ENCODE measurements around the gene CLEC7A.
A peak's percentile ranks its signal among the peaks of the same experiment; 100 is the strongest.

The CLEC7A gene

DNA sequence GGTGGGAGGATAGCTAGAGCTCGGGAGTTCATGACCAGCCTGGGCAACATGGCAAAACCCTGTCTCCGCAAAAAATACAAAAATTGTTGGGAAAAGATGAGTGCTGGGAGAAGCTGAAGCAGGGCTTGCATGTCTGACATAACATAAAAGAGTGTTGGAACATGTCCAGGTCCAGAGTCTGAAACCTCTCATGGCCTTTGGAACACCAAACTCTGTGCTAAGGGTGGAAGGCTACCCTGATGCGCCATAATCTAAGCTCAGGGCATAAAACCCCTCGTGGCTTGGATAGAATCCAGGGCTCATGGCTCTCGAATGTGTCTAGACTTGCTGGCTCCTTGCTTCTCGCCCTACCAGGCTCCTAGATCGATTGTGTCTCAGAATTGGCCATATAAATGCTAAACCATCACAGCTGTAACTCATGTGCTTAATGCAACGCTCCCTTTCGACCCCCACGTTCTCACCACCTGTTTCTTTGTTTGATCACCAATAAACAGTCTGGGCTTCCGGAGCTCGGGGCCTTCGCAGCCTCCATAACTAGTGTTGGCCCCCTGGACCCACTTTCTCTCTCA is 6.7 kb upstream of the CLEC7A start:
- DNase-seq = no peak

DNA sequence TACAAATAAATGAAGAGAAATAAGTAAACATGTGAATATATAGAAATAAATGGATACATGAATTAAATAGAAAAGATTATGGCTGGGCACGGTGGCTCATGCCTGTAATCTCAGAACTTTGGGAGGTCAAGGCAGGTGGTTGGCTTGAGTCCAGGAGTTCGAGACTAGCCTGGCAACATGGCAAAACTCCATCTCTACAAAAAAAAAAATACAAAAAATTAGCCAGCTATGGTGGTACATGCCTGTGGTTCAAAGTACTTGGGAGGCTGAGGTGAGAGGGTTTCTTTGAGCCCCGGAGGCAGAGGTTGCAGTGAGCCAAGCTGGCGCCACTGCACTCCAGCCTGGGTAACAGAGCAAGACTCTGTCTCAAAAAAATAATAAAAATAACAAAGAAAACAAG is 5.1 kb upstream of the CLEC7A start:
- no peak for DNase-seq

DNA sequence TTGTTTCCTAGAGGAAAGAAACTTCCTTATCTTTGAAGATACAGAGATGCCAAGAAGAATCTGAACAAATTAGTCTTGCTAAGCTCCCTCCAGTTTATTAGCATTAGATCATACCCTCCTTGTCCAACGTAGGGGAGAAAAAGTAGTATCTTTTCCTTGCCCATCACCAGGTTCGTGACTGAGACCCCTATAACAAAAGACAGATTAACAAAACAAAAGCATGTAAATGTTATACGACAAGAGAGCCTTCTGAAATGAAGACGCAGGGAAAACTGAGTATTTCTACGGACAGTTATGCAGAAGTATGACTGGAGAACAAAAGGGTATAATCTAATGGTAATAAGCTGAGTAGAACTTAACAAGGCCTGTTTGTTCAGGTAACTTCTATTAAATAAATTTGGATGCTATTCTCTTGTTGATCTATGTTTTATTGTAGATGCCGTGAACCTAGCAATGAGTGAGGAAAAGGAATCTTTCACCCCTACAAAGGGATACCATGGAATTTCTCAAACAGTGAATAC is 2.9 kb upstream of the CLEC7A start:
- DNase-seq = no peak

DNA sequence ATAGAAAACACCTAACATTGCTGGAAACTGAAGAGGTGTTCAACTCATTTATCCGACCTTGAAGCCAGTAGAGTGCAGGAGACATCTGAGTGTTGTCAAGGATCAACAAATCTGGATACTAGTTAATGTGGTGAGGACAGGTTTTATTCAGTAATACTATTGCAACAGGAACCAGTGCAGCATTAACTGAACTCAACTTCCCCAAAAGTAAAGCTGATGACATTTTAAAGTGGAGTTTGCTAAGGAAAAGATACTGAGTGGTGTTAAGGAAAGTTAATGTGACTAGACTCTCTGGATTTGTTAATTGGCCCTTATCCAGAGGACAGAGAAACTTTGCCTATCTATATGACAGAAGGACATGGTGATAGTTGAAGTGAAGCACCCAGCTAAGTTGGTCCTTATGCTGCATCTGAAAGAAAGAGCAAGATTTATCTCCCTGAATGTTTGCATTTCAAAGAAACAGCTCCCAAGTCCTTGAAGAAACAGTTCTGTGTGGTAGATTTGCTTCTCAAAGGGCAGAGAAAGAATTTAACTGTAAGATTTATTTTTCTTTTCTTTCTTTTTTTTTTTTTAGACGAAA is 1.2 kb upstream of the CLEC7A start:
- no peak for DNase-seq

DNA sequence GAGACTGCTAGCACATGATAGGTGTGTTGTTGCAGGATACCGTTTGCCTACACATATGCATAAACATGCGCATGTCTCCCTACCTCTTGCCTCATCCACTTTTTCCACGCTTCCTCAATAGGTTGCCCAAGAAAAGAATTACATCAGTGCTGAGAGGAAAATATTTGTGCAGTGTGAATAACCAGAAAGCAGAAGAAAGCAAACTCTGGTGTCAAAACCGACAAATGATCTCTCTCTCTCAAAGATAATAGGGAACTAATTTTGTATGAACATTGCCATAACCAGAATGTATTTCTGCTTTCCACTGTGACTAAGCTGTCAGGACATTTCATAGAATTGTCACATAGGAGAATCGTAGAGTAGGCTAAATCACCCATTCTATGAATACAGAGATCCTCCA is 1.3 kb downstream of the CLEC7A start:
- no peak for DNase-seq

DNA sequence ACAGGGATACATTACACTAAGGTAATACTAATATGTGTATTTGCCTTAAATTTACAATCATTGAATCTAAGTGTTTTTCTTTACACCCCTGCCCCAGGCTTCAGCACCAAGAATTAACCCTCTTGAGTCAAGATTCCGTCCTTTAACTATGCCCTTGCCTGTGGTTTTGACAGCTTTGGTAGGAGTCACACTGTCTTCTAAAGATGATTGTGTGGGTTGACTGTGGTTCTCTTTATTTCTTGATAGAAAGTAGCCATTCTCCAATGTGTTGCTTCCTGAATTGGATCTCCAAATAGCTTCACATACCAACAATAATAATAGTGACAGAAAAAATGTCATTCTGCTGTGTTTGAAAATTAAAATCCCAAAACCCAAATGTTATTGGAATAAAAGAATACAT is 3.6 kb downstream of the CLEC7A start:
- no peak for DNase-seq

DNA sequence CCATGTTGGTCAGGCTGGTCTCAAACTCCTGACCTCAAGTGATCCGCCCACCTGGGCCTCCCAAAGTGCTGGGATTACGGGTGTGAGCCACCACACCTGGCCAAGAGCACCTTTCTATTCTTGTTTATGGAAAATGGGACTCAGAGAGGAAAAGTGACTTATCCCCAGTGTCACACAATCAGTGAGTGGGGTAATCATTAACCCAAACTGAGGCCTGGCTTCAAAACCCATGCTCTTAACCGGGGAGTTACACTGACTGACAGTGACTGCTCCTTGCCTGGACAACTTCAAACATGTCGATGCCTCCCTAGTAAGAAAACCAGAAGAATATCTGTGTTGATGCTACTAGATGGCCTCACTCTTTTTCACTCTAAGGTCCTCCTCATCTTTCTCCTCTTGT is 7.3 kb downstream of the CLEC7A start:
- no peak for DNase-seq

DNA sequence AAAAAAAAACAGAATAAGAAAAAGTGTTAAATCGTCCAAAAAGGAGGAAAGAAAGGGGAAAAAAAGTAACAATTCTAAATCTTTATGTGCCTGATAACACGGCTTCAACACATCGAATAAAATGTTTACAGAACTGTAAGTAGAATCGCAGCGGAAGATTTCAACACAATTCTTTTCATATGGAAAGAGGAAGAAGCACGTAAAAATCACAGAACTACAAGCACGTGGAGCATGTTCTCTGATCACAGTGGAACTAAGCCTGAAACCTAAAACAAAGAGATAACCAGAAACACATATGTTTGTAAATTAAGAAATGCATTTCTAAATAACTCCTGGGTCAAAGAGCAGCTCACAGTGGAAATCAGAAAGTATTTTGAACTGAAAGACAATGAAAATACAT is 8.7 kb downstream of the CLEC7A start:
- no peak for DNase-seq

DNA sequence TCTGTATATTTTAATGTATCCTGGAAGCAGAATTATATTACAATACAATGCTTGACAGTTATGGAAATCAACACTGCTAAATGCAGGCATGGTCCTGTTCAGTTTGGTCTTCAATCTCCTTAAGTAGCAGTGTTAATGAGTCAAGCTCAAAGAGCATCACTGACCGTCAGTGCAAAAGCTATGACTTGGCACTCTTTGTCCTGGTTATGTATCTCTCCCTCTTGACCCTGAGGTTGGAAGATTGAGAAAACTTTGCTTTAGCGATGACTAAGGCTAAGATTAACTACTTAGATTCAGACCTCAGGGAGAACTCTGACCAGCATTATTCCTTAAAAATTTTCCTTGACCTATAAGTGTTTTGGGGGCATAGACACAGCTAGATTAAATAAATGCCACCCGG is 10.9 kb downstream of the CLEC7A start:
- DNase-seq = peak; percentile 7 to 21

DNA sequence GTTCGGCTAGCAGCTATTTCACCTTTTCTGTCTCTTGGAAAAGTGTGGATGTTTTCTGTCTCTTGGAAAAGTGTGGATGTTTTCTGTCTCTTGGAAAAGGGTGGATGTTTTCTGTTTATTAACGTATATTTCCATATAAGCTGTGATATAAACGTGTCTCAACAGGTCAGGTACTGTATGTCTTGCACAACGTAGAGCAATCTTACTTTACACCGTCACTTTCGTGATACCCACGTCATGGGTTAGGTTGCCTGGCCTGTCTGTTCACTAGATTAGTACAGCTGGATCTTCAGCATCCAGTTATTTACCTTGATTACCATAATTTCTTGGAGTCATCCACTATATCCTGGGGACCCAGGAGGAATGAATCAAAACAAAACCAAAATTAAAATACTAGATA is 14.1 kb downstream of the CLEC7A start:
- DNase-seq = no peak

DNA sequence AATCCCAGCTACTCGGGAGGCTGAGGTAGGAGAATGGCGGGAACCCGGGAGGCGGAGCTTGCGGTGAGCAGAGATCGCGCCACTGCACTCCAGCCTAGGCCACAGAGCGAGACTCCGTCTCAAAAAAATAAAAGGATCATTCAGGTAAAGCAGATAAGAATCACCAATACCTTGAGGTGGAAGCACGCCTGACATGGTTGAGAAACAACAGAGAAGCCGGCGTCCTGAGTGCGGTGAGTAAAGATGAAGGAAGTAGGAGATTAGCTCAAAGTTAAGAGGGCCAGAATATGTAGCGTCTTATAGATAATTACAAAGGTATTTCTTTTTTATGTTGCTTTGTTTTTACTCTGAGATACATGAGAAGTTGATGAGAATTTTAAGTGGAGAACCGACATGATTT is 14.7 kb downstream of the CLEC7A start:
- no peak for DNase-seq

DNA sequence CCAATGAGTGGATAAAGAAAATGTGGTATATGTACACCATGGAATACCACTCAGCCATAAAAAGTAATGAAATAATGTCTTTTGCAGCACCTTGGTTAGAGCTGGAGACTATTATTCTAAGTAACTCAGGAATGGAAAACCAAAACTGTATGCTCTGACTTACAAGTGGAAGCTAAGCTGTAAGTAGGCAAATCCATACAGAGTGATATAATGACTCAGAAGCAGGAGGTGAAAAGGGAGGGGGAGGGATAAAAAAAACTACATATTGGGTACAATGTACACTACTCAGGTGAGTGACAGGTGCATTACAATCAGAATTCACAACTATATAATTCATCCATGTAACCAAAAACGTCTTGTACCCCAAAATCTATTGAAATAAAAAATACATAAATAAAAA is 16.1 kb downstream of the CLEC7A start:
- no peak for DNase-seq

DNA sequence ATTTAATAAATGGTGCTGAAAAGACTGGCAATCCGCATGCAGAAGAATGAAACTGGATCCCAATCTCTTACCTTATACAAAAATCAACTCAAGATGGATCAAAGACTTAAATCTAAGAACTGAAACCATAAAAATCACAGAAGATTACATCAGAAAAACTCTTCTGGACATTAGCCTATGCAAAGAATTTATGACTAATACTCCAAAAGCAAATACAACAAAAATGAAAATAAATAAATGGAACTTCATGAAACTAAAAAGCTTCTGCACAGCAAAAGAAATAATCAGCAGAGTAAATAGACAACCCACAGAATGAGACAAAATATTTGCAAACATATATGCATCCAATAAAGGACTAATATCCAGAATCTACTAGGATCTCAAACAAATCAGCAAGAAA is 16.9 kb downstream of the CLEC7A start:
- no peak for DNase-seq

DNA sequence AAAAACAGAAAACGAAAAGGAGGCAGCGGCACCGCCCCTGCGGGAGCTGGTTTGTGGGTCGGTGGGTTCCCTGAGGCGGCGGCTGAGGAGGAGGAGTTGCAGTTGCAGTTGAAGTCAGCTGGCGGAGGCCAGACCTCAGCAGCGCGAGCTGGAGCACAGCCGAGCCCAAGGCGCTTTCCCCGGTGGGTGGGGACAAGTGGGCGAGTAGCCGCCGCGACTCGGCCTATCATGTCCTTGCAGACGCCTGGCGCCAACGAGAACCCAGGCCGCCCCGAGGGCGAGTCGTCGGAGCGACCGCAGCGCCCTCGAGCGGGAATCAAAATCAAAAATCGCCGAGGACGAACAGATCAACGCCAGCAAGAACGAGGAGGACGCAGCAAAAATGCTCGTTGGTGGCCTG is 18.5 kb downstream of the CLEC7A start:
- DNase-seq = no peak

DNA sequence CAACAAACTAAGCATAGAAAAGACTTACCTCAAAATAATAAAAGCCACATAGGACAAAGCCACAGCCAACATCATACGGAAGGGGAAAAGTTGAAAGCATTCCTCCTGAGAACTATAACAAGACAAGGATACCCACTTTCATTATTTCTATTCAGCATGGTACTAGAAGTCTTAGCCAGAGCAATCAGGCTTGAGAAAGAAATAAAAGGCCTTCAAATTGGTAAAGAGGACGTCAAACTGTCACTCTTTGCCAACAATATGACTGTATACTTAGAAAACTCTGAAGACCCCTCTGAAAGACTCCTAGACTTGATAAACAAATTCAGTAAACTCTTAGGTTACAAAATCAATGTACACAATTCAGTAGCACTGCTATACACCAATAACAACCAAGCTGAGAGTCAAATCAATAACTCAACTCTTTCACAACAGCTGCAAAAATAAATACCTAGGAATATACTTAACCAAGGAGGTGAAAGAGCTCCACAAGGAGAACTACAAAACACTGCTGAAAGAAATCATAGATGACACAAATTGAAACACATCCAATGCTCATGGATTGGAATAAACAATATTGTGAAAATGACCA is 19.6 kb downstream of the CLEC7A start:
- DNase-seq = no peak

DNA sequence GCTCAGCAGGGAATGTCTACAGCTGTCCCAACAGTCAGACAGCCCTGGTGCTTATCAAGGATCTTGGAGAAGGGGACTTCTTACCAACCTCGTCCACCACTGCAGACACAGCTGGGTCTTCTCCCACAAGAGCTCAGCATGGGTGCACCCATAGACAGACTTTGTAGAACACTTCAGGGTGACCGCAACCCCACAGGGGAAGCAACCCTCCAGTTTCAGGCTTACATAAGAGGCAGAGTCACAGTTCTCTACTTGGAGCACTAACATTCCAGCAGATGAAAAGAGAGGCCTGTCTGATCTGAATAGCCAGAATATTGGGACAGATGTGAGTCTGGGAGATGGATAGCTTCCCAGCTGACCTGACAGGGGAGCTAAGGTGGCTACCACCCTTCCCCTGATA is 27.7 kb downstream of the CLEC7A start:
- no peak for DNase-seq

DNA sequence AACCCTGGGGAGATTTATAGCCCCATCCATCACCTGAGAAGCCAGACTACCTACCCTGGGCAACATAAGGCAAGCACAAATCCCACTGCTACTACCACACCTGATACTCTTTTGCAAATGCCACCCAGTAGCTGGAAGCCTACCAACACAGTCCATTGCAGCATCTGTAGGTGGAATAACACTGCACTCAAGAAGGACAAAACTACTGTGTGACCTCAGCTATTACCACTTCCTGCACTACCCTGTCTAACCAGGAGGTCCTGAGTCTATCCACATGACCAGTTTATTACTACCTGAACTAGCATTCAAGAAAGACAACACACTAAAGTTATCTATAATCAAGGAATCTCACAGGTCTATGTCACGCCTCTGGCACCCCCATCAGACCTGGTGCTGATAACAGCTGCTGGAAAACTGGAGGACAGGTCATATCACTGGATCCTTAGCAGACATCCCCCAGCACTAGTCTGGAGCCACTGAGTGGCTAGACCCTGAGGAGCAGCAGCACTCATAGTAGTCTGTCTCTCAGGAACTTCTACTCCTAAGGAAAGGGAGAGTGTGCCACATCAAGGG is 28.3 kb downstream of the CLEC7A start:
- DNase-seq = no peak

DNA sequence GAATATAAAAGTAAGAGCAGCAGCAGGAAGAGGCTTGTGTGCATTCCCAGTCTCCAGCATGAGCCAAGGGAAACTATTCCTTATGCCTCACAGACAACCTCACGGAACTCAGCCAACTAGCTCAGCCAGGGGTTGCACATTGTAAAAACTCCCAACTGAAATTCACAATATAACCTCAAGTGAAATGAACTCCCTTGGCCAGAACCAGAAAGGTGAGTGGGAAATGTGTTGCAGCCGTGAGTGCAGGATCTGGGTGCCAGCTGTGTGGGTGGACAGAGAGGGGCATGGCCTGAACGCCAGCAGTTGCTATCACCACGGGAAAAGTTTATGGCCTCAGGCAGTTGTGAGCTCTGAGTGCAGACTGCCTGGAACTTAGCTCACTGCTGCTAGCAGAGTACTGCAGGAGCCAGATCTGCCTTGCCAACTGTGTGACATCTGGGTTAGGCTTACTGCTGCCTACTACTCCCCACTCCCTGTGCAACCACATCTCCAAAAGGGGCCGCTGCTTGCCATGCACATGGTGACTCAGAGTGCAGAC is 28.9 kb downstream of the CLEC7A start:
- no peak for DNase-seq

DNA sequence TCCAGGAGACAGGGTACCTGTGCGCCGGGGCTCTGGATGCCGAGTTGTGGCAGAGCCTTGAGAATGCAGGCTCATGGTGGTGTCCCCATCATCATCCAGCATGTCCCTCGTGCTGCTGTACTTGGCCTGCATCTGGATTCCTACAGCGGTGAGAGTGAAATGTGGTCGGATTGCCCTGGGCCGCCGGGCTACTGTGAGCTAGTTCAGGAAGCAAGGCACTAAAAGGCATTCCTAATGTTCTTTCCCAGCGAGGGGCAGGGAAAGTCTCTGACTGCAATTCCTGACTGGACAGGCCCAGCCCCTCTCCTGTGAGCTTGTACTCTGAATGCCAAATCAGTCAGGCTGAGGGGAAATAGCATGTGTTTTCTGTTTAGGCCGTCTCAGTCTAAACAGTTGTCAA is 31.2 kb downstream of the CLEC7A start, which contains the start of gene CLEC1A:
Gene CLEC1A (minus strand): TSS at position 195 of the 400 bp plus-strand sequence. CDS start 63 bp downstream, at position 132.
- no peak for DNase-seq

DNA sequence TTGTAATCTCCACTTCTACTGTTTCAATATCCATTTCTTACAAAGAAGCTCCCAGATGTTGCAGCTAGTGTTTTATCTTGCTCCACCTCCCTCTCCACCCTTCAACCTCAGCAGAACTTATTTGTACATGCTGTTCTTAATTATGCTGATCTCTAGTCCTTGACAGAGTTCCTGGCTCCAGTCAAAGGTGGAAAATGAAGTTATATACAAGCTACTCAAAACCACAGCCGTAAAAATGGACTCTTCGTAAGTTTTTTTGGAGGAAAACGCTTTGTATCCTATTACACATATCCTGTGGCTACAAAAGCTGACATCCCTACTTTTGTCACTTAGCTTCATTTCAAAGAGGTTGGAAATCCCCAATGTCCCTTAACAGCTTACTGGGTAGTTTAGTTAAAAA is 32.5 kb downstream of the CLEC7A start:
- no peak for DNase-seq

DNA sequence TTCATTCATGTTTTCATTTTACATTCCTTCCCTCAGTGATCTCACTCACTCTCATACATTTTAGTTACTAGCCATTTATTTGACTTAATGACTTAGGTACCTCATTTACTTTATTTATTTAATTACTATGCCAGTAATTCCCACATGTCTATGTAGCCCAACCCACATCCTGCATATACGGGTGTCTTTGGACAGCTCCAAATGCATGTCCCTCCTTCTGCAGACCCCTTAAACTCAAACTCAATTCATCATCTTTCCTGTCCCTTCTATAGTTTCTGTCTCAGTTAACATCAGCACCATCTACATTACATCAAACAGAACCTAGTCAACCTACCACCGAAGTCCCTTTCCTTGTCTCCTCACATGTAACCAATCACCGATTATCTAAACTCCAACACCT is 34.0 kb downstream of the CLEC7A start:
- DNase-seq = no peak

DNA sequence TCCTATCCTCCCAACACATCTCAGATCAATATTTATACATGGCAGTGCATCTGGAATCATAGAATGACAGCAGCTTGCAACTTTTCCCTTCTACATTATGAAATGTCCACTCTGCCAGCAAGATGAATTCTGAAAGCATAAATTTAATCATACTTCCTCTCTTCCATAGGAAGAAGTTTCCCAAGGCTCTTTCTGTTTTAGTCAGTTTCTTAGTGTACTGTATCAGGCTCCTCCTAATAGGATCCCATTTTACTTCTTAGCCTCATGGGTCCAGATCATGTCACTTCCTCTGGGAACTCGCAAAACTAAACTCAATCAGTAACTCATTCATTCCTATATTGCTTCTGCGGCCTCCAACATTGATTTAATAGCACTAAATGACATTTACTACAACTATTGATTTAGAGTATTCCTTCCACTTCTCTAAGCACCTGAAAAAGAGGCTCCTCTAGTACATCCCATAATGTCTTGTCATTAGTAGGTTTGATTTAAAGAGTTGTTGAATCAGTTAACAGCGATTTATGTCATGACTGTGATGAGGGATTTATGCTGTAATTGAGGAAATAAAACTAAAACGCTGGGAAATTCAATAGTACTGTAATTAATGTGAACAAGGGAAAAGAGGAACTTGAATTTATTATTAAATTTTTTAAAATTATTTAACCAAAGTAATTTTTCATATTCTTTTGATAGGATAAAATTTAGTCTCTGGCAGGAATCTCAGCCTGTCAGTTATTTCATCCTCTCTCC is 35.2 kb downstream of the CLEC7A start:
- no peak for DNase-seq
